ENCODE results near the gene NSG2.

Gene NSG2

GRCh38 chr5:174157048-174157447, 111.5 kb downstream of the NSG2 start:
- Histone ChIP-seq H3K27ac (replicated peaks) (no peak overlapping the region), H3K4me3 (replicated peaks; ENCODE audit: insufficient read depth, low read length) (no peak overlapping the region), H3K27me3 (ENCODE audit: insufficient read depth, poor library complexity, severe bottlenecking) (no peaks in the 10 kb centered on the region)
- DNase-seq (ENCODE audit: low read depth in 1 of 2, low spot score in 1 of 2), result no peak
- TF ChIP-seq CTCF (IDR thresholded peaks at IDR 0.05; ENCODE audit: insufficient read depth, low read length), result no peak
- TF ChIP-seq GABPA (IDR thresholded peaks at IDR 0.05; ENCODE audit: low read depth), result no peak
- TF ChIP-seq SPI1 (IDR thresholded peaks at IDR 0.05; ENCODE audit: borderline replicate concordance, low read depth), result no peak
- TF ChIP-seq REST (IDR thresholded peaks at IDR 0.05; ENCODE audit: insufficient replicate concordance, low read depth), result no peak
- TF ChIP-seq POLR2AphosphoS5 (IDR thresholded peaks at IDR 0.05; ENCODE audit: low read depth), result no peak

Data from HL-60 (cell line).